Measurements from ENCODE around the gene INTS14.
A peak's percentile ranks its signal among the peaks of the same experiment; 100 is the strongest.
"Not testable (repeated sequence)": the region's sequence is repeated elsewhere in the genome, so short reads cannot be mapped to it uniquely, and the experiment has no call there.

The INTS14 gene

DNA sequence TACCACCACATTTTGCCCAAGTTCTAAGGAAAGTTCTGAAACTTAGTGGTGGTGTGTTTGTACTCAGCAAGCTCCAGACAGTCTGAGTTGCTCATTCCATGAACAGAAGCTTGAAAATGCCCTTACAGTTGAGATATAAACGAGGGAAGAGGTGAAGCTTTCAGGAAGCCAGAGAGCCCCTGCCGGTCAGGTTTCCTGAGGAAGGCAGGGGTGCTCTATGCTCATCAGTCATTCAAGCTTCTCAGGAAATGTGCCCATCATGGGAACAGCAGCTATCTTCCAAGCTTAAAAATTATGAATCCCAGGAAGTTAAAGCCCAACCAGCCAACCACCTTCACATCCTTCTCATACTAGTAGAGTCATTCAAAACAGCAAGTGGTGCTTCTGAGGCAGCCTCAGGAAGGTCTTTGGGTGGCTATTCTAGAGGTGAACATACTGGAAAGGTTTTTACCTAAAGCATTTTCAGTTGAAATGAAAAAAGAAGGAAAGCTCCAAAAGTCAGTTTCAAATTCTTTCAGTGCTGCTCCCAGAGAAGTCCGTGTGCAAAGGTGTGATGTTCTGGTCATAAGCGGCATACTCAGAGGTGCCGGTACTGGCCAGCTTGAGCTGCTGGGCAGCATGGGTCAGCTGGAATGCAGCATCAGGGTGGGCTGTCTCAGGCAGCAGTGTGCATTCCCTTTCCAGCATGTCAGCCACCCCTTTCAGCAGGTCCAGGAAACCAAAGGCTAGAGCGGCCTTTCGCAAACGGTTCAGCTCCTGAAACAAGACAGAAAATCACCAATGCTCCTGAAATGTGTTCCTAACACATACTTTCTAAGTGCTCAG, 31.8 kb downstream of the INTS14 start:
- DNase-seq: no peak

DNA sequence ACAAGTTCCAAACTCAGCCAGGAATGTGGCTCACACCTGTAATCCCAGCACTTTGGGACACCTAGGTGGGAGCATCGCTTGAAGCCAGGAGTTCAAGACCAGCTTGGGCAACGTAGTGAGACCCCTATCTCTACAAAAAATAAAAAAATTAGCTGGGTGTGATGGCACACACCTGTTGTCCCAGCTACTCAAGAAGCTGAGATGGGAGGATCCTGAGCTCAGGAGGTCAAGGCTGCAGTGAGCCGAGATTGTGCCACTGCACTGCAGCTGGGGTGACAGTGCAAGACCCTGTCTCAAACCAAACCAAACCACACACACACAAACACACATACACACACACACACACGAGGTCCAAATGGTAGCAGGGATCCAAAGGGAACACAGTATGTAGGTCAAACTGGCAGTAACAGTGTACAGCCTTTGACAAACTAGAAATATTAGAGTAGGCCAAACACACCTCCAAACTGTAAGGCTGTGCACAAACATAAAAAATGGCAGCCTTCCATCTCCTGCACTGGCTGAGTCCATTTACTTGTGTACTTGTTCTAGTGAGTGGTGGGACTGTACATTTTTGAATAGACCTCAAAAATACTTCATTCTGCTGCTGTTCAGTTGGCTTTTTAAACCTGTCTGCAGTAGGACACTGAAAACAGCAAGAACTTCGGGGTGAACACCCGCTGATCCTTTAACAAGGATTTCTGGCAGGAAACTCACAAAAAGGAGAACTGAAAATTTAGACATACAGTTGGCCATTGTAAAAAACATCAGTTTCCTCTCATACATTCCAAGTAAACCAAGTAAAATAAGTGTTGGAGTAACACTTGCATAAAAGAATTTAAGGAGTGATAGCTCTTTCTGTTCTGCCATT, 33.6 kb downstream of the INTS14 start:
- DNase-seq: no peak

DNA sequence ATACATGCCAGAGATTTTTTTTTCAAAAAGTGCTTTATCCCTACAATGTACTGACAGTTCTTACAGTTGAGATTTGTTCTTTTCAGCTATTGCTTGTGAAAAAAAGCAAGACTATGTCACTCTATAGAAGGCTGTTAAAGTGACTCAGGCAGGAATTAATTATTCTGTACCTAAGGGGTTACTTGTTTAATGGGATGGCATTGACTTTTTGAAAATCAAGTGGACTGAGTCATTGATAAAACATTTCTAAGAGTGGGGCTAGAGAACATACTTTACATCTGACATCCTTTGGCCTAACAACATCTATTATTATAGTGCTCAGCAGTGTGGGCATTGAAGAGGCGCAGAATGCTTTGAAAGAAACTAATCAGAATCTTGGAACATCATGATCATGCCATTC, 34.3 kb downstream of the INTS14 start:
- DNase-seq: no peak

DNA sequence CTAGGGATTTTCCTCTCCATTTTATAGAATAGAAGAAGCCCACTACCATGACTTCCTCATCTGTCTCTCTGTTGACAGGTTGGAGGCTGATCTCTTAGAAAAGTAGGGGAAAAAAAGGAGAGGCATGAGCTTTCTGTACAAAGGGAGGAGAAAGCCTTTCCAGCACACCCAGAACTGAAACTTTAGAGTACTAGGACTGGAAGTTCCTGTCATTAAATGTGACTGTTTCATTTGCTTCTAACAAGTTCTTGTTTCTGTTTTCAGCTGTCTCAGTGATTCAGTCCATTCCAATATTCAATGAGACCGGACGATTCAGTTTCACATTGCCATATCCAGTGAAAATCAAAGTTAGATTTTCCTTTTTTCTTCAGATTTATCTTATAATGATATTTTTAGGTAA, 39.0 kb downstream of the INTS14 start:
- DNase-seq: no peak

DNA sequence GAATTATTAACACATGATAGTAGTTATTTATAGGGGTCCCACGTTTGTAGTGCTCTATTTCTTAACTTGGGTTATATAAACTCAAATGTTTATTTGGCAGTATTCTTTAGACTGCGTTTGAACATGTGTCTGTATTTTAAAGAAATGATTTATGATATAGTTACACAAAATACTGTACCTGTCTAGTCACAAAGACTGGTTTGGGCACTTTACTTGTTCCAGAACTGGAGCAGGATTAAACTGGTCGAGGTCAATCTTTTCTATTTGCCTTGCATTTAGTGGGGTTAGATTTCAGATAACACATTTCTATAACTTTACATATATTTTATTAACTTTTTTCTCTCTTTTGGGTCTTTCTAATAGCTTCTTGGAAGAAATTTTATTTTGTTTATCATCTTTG, 41.2 kb downstream of the INTS14 start:
- no peak for DNase-seq

DNA sequence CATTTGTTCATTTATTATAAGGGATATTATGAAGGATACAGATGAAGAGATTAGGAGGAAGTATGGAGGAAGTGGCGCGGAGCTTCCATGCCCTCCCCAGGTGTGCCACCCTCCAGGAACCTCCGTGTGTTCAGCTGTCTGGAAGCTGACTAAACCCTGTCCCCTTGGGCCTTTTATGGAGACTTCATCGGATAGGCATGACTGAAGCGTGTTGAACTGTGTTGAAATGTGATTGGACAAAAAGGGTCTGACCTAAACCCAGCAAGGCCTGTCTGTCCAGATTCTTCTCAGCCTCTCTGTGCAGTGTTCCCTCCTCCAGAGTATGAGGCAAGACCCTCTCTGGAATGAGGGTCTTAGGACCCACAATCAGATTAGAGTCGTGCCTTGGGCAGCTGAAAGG, 49.0 kb downstream of the INTS14 start:
- DNase-seq: no peak

DNA sequence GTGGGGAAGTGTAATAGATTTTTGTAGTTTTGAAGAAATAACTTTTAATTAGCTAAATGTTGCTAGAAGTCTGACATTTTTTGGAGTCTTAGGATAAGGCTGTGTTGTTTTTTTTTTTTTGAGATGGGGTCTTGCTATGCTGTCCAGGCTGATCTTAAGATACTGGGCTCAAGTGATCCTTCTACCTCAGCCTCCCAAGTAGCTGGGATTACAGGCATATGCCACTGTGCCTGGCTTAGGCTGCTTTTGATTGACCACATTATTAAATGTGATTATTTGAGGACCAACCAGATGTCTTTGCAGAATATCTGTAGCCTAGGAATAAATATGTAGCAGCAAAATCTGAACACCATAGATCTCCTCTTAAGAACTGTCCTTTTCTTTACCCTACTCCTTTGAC, 51.0 kb downstream of the INTS14 start:
- no peak for DNase-seq

DNA sequence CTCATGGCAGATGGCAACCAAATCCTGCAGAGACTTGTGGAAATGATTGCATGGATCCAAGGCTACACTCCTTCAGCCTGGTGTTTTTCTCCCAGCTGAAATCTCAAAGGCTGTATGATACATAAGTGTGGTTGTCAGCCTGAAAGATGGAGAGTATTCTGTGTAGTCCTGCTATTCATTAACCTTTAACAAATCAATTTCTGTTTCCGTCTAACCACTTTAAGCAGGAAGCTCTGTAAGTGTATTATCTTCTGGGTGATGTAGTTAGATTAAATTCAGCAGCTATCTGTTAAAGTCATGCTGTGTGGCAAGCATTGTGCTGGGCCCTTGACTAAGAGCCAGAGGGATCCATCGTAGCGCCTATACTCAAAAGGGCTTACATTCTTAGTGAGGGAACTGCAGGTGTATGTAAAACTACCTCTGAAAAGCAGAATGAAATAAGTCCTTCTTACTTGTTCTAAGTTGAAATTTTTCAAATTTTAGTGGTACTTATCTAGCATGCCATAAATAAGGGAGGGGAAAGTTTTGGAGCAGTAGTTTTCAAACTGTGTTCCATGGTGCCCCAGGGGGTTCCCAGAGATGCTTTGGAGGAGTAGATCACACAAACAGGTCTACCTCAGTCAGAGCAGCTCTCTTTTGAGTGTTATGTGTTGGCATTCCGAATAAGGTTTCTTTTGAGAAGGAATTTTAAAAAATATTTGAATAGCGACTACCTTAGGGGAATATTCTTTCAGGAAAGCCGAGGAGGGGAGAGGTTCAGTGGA, 51.8 kb downstream of the INTS14 start:
- DNase-seq: no peak

DNA sequence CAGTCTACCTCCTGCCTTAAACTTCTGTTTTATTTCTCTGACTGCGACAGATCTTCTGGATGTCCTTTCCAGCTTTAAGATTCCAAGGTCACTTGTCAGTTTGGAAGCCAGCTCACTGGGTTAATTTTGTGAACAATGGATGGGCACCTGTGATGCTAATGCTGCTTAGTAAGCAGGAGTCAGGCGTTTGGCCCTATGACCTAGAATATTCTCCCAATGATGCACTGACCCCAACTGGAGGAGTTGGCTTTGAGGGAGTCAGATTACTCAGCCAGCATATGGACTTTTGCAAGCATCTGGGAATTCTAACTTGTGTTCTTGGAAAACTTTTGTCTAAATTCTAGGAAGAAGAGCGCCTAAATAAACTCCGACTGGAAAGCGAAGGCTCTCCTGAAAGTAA, 52.6 kb downstream of the INTS14 start:
- no peak for DNase-seq

DNA sequence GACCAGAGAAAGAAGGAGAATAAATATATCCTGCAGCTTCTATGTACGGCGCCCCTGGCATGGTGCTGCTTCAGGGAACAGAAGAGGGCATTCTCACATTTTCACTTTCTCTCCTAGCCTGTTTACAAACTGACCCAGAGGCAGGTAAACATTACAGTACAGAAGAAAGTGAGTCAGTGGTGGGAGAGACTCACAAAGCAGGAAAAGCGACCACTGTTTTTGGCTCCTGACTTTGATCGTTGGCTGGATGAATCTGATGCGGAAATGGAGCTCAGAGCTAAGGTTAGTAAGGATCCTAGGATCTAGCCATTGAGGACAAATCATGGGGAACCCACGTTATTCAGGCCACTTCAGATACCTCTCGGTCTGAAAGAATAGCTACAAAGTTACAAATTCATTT, 54.3 kb downstream of the INTS14 start:
- DNase-seq: no peak

DNA sequence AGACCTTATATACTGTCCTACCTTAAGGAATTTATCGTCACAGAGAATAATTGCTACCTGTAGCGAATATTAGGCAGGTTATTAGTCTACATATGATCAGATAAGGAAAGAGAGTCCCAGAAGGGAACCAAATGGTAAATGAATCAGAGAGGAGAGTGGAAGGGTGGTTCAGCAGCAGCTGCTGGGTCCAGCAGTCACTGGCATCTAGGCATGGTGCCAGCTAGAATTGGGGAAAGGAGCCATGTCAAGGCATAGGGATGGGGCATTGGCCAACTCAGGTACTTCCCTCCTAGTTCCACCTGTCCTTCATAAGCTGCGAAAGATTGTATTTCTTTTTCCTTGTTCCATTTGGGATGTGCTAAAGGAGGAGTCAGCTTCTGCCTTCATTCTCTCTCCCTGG, 57.2 kb downstream of the INTS14 start:
- DNase-seq: no peak

DNA sequence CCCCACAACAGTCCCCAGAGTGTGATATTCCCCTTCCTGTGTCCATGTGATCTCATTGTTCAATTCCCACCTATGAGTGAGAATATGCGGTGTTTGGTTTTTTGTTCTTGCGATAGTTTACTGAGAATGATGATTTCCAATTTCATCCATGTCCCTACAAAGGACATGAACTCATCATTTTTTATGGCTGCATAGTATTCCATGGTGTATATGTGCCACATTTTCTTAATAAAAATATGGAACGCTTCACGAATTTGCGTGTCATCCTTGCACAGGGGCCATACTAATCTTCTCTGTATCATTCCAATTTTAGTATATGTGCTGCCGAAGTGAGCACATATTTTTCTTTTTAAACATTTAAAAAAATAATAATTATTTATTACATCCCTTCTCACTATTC, 58.1 kb downstream of the INTS14 start:
- not testable (repeated sequence) for DNase-seq

DNA sequence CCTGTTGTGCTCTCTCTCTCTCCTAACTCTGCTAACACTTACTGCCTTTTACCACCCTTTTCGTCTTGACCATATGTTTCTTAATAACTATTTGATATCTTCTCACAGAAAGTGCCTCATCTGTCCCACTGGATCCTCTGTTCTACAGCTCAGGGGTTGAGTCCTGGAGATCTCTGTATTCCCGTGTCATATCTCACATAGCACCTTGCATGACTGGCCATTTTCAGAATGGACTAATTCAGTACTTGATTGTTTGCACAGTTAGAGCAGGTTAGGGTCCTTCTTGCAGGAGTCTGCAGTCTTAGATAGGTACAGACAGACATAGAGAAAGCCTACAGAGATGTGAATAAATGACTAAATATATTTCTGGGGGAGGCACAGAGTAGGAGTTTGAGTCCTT, 59.7 kb downstream of the INTS14 start:
- DNase-seq: no peak

DNA sequence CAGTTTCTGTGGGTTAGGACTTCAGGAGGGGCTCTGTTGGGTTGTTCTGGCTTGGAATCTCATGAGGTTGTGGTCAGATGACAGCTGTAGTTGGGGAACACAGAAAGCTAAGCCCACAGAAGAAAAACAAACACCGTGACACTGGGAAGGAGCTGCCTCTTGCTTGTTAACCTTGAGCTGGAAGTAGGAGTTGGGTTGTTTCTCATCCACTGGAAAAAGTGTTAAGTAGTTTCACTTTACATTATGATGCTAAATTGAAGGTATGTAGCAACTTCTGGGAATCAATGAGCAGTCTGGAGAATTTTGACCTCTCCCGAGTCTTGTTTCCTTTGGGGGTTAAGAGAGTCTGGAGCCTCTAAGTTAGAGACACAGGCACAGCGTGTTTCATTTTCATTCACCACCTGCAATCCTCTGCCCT, 60.2 kb downstream of the INTS14 start:
- DNase-seq: no peak

DNA sequence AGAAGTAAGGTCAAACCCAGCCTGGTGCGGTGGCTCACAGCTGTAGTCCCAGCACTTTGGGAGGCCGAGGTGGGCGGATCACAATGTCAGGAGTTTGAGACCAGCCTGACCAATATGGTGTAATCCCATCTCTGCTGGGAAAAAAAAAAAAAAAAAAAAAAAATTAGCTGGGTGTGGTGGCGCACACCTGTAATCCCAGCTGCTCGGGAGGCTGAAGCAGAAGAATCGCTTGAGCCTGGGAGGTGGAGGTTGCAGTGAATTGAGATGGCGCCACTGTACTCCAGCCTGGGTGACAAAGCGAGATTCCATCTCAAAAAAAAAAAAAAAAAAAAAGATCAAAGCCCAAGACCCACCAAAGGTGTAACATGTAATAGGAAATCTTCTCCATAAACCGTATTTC, 61.6 kb downstream of the INTS14 start:
- not testable (repeated sequence) for DNase-seq

DNA sequence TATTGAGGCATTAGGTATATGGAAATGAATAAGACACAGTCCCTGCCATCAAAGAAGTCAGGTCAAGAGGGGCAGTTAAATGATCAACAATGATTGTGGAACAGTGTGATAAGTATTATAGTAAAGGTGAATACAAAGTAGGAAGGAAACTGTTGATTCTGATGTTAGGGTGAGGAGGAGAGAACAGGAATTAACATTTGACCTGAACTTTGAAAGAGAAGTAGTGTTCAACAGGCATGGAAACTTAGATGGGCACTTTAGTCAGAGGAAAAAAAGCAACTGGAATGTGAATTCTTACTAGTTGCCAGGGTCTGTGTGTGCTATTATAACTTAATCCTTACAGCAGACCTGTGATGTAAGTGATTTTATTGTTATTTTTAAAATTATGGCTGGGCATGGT, 63.1 kb downstream of the INTS14 start:
- no peak for DNase-seq

DNA sequence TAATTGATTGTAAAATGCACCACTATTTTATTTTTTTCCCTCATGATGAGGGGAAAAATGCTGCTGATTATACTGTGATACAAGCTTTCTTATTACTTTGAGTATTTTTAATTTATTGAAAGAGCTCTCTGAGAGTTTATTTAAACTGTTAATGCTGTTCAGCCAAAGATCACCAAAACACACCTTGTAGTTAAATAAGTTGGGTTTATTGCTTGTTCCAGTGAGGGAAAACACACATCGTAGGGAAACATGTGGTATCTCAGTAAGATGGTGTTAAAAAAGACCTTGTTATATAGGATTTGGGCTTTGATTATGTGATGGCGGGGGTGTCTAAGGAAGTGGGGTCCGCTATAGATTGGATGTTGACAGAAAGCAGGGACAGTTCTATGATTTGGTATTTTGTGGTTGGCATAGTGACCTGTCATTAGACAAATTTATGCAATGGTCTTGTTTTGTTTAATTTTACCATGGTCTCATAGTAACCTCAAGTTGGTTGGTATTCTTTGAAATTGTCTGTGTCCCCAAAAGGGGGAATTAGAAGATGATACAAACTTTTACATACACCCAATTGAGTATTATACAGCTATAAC, 69.6 kb downstream of the INTS14 start:
- no peak for DNase-seq

DNA sequence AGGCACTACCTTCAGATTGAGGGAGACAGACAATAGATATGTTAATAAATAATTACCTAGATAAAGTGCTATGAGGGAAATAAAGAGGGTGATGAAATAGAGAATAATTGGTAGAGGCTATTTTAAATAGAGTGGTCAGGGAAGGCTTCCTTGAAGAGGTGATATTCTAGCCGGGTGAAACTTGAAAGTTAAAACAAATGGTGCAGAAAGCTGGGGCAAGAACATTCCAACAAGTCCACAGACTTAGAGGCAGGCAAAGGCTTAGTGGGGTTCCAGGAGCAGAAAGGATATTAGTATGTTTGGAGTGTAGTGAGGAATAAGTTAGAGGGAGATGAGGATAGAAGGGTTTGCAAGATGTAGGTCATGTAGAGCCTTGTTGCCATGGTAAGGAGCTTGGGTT, 70.6 kb downstream of the INTS14 start:
- DNase-seq: no peak

DNA sequence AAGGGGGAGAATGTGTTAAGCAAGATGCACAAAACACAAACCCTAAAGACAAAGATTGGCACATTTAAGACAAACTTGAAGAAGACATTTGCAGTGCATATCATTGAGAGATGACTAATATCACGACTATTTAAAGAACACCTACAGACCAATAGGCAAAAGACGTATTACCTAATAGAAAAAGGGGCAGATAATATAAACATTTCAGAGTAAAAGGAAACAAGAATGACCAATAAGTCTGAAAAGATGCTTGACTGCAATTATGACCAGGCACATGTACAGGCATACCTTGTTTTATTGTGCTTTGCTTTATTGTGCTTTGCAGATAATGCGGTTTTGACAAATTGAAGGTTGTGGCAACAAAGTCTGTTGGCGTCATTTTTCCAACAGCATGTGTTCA, 75.7 kb downstream of the INTS14 start:
- no peak for DNase-seq

DNA sequence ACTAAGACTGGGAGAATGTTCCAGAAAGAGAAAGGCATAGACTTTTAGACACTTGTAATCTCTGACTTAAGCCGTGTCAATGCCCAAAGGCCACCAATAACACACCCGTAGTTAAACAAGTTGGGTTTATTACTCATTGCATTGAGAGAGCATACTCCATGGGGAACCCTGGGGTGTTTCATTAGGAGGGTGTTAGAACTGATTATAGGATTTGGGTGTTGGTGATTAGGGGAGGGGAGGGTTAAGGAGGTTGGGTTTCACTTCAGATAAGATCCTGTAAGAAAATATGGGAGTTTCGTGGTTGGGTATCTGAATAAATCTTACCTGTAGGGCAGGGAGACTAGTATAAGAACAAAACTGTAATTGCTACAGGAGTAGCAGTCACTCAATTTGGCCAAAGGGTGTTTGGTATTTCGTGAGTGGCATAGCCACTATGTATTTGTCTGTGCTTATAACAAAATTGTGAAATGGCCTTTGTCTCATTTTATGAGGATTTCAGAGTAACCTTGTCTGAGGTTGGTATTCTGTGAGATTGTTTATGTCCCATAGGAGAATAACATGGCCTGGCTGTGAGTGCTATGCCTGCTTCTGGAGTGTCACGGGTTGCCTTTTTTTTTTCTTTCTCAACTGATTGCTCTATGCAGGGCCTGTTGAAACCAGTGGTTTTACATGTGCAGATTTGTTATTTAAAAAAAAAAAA, 77.7 kb downstream of the INTS14 start:
- no peak for DNase-seq

DNA sequence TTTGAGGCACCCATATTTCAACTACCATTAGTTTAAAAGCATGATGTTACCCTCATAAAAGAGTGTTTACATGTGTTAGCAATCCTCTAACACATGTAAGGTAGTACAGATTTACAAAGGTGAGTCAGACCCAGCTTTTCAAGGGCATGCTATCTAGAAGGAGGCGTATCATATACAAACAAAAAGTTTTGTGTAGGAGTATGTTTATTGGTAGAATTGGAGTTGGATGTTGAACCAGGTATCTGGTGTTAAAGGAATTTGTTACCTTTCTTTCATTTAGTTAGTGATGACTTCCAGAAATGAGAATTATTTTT, 78.2 kb downstream of the INTS14 start:
- DNase-seq: peak; percentile 33

DNA sequence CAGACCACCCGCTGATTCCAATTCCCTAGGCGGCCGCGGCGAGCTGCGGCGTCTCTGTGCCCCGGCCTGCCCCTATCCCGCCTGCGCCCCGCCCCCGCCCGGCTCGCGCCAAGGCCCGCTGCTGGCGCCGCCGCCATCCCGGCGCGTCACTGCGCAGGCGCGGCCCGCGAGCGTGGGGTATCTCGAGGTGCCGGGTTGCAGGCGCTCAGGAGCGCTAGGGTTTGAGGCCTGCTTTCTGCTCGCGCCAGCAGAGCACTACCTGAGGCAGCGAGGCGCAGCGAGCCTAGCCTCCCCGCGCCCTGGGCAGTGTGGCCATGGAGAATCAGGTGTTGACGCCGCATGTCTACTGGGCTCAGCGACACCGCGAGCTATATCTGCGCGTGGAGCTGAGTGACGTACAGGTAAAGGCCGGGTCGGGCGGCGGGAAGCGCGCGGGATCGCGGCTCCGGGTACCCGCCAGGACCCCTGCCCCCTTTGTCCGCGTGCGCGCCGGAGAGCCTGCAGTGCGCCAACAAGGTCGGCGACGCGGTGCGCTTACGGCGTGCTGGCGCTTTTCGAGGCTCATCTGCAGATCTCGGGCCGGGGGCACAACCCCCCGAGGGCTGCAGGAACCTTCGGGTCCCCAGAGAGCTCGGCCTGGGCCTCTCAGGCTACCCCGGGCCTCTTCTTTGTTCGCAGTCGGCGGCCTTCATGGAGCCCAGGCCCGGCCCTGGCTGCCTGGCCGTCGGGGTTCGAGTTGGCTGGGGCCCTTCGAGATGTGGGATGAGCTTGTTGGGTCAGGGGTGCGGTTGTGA, 80.4 kb downstream of the INTS14 start, which contains the start of gene HACD3:
Gene HACD3 (plus strand): TSS at position 146 of the 794 bp plus-strand sequence. CDS start 169 bp downstream, at position 315.
- DNase-seq: peak; percentile 94
